ENCODE measurements around the gene ENOX2.
"Not testable (repeated sequence)": the region's sequence is repeated elsewhere in the genome, so short reads cannot be mapped to it uniquely, and the experiment has no call there.

The ENOX2 gene

GRCh38 chrX:130902783-130903613 lies at the start of gene ENOX2:
Gene ENOX2 (minus strand): TSS chrX:130903209. CDS start chrX:130703216, 199,993 bp downstream.
- FAIRE-seq (peak; percentile 76), DNase-seq (ENCODE audit: insufficient read length, low spot score) (peak; percentile 27)
- no peak for TF ChIP-seq CTCF (IDR thresholded peaks at IDR 0.05; ENCODE audit: insufficient read depth, missing control alignments)

GRCh38 chrX:130952266-130953043 lies 49.4 kb upstream of the ENOX2 start:
- no peak for DNase-seq (ENCODE audit: insufficient read length, low spot score)
- no peak for TF ChIP-seq CTCF (IDR thresholded peaks at IDR 0.05; ENCODE audit: insufficient read depth, missing control alignments)
- no peak for FAIRE-seq

GRCh38 chrX:130944230-130944629 lies 41.2 kb upstream of the ENOX2 start:
- DNase-seq (ENCODE audit: insufficient read length, low spot score), result no peak
- FAIRE-seq, result no peak
- no peak for TF ChIP-seq CTCF (IDR thresholded peaks at IDR 0.05; ENCODE audit: insufficient read depth, missing control alignments)

GRCh38 chrX:130937101-130937500 lies 34.1 kb upstream of the ENOX2 start:
- FAIRE-seq (no peak), DNase-seq (ENCODE audit: insufficient read length, low spot score) (no peak)
- no peak for TF ChIP-seq CTCF (IDR thresholded peaks at IDR 0.05; ENCODE audit: insufficient read depth, missing control alignments)

GRCh38 chrX:130933358-130933757 lies 30.3 kb upstream of the ENOX2 start:
- no peak for TF ChIP-seq CTCF (IDR thresholded peaks at IDR 0.05; ENCODE audit: insufficient read depth, missing control alignments)
- DNase-seq (ENCODE audit: insufficient read length, low spot score), result no peak
- FAIRE-seq, result no peak

- FAIRE-seq; DNase-seq (ENCODE audit: insufficient read length, low spot score): not testable (repeated sequence)
Observed at GRCh38 chrX:130920405-130920804, 17.4 kb upstream of the ENOX2 start.

GRCh38 chrX:130919676-130920075 lies 16.7 kb upstream of the ENOX2 start:
- FAIRE-seq; DNase-seq (ENCODE audit: insufficient read length, low spot score): not testable (repeated sequence)

GRCh38 chrX:130918498-130918897 lies 15.5 kb upstream of the ENOX2 start:
- not testable (repeated sequence) for DNase-seq (ENCODE audit: insufficient read length, low spot score); FAIRE-seq
